K562 (cell line): ENCODE measurements around the gene ZCWPW1. TPM values are rescaled to one million over a fixed set of nuclear protein-coding genes. Genes with fewer than 3 reads are reported as not detected.

ENCODE experiments used
- ATAC-seq: fragments of 200-7000 bp; cut with Tn5 transposase; 3 replicates; pipeline ENCODE4 v1.9.1; 2020; ENCODE audit warnings: moderate library complexity
- BruUV-seq: library from RNA; stranded (reverse); fragments of 400-500 nt; replicated peaks from 2 replicates; lab custom pipeline; 2021; lab: Mats Ljungman, UMichigan
- CTCF ChIA-PET: fragments of 300-600 bp; formaldehyde crosslinking; extraction: SDS; loops from one replicate; lab custom pipeline; 2021; ENCODE audit warnings: low intra/inter-chr PET ratio; lab: Yijun Ruan, JAX
- POLR2A ChIA-PET: fragments of 300-600, 350-650 bp; sonication (Branson Sonifier 250); formaldehyde crosslinking; extraction: SDS; loops from one replicate; lab custom pipeline; 2021; ENCODE audit warnings: antibody characterized with exemption, inconsistent platforms; lab: Yijun Ruan, JAX
- DNase-seq, 4 experiments: peaks; one replicate each; pipeline versions ENCODE4 v3.0.0 to v3.0.0-alpha.2; 2011 to 2018; ENCODE audit warnings: low spot score in 3 of 4, mixed read lengths in 3 of 4; ENCODE audit errors: extremely low read depth in 1 of 4
- FAIRE-seq: peaks from 2 replicates; lab custom pipeline; 2011; peaks lifted over from hg19 to GRCh38; lab: Jason Lieb, UNC
- H2AFZ ChIP-seq: 2 replicates; pipeline ENCODE4 v1.6.0; 2011; ENCODE audit warnings: low read depth, low read length, control low read depth, inconsistent platforms
- H3K27ac ChIP-seq: fragments of 200-600 bp; 3 replicates; pipeline ENCODE4 v1.8.0; 2011; ENCODE audit warnings: low read depth, mild to moderate bottlenecking, control low read depth, inconsistent platforms, low read length, moderate library complexity, mixed read lengths; ENCODE audit errors: extremely low read depth
- H3K27me3 ChIP-seq, 2 experiments: fragments of 300-600 bp in 1 of 2; 2 replicates in 1 of 2; 3 replicates in 1 of 2; pipeline versions ENCODE4 v1.6.0 to v1.8.0; 2011; ENCODE audit warnings: inconsistent platforms in 2 of 2, low read length in 2 of 2, mild to moderate bottlenecking in 1 of 2, mixed read lengths in 1 of 2, moderate library complexity in 1 of 2; ENCODE audit not compliant: control insufficient read depth in 2 of 2, insufficient read depth in 2 of 2
- H3K36me3 ChIP-seq: fragments of 300-600 bp; 3 replicates; pipeline ENCODE4 v1.8.0; 2011; ENCODE audit warnings: mild to moderate bottlenecking, low read length, inconsistent platforms; ENCODE audit not compliant: control insufficient read depth, insufficient read depth
- H3K4me1 ChIP-seq, 2 experiments: fragments of 200-600 bp in 1 of 2; replicated peaks in 1 of 2; 2 replicates in 1 of 2; 3 replicates in 1 of 2; pipeline versions ENCODE4 v1.5.1 to v1.8.0; 2011; ENCODE audit warnings: inconsistent platforms in 2 of 2, low read length in 2 of 2, mild to moderate bottlenecking in 1 of 2, mixed read lengths in 1 of 2, moderate library complexity in 1 of 2; ENCODE audit not compliant: control insufficient read depth in 2 of 2, insufficient read depth in 2 of 2
- H3K4me2 ChIP-seq: 2 replicates; pipeline ENCODE4 v1.6.1; 2011; ENCODE audit warnings: low read length, control low read depth, inconsistent platforms, mixed read lengths; ENCODE audit not compliant: insufficient read depth
- H3K4me3 ChIP-seq: fragments of 200-600 bp; sonication (generic), shearing (Covaris generic); 2 replicates; pipeline ENCODE4 v1.5.1; 2016; ENCODE audit warnings: control low read depth, inconsistent platforms
- H3K79me2 ChIP-seq: fragments of 200-600 bp; 3 replicates; pipeline ENCODE4 v1.8.0; 2011; ENCODE audit warnings: low read length, inconsistent platforms; ENCODE audit not compliant: control insufficient read depth, insufficient read depth
- H3K9ac ChIP-seq, 2 experiments: 2 replicates each; pipeline versions ENCODE4 v1.6.0 to v1.6.1; 2011; ENCODE audit warnings: low read depth in 2 of 2, low read length in 2 of 2, control low read depth in 1 of 2, inconsistent platforms in 1 of 2, mild to moderate bottlenecking in 1 of 2, mixed read lengths in 1 of 2; ENCODE audit not compliant: insufficient read depth in 1 of 2
- H3K9me1 ChIP-seq: one replicate; pipeline ENCODE4 v1.6.0; 2011; ENCODE audit warnings: inconsistent platforms, mild to moderate bottlenecking, low read length, moderate library complexity; ENCODE audit not compliant: control insufficient read depth, insufficient read depth
- H3K9me3 ChIP-seq: replicated peaks from 2 replicates; pipeline ENCODE4 v1.5.1; 2011; ENCODE audit warnings: low read depth, low read length, inconsistent platforms; ENCODE audit not compliant: control insufficient read depth, insufficient read depth
- H4K20me1 ChIP-seq: replicated peaks from 2 replicates; pipeline ENCODE4 v1.6.1; 2011; ENCODE audit warnings: low read length, inconsistent platforms, mixed read lengths; ENCODE audit not compliant: control insufficient read depth, insufficient read depth
- ATF7 ChIP-seq: fragments of 450-650 bp; IDR thresholded peaks from 2 replicates; pipeline ENCODE4 v1.7.1; 2014; ENCODE audit warnings: mild to moderate bottlenecking, moderate library complexity
- ETV5 ChIP-seq: sonication (generic); formaldehyde crosslinking; IDR thresholded peaks from 2 replicates; pipeline ENCODE4 v1.4.0; 2020; ENCODE audit warnings: low read depth, mild to moderate bottlenecking, missing genetic modification reagents
- HNRNPK ChIP-seq: fragments of 200-400 bp; formaldehyde crosslinking; IDR thresholded peaks from one replicate; pipeline ENCODE4 v1.6.1; 2018; ENCODE audit warnings: mild to moderate bottlenecking, low read depth, low read length; ENCODE audit not compliant: poor library complexity, severe bottlenecking
- KDM2B ChIP-seq: fragments of 250-450 bp; sonication (Bioruptor Pico); IDR thresholded peaks from 2 replicates; pipeline ENCODE4 v1.8.0; 2021; ENCODE audit warnings: mild to moderate bottlenecking, moderate library complexity
- MYC ChIP-seq, 2 experiments: fragments of 250-450 bp in 1 of 2; sonication (Bioruptor Pico) in 1 of 2; IDR thresholded peaks; 2 replicates each; pipeline versions ENCODE4 v1.5.1 to v1.6.1; 2012 to 2021; ENCODE audit warnings: low read depth in 2 of 2, borderline replicate concordance in 1 of 2, improper control_type of control experiment in 1 of 2, low read length in 1 of 2, mild to moderate bottlenecking in 1 of 2, moderate library complexity in 1 of 2
- NR3C1 ChIP-seq: sonication (generic); formaldehyde crosslinking; IDR thresholded peaks from 2 replicates; pipeline ENCODE4 v1.8.1; 2022; ENCODE audit warnings: missing genetic modification reagents
- POLR2A ChIP-seq: fragments of 450-650 bp; conservative IDR thresholded peaks from 2 replicates; pipeline ENCODE4 v1.6.1; 2016
- POLR2AphosphoS2 ChIP-seq: IDR thresholded peaks from 2 replicates; pipeline ENCODE4 v1.6.1; 2012; ENCODE audit warnings: low read length, improper control_type of control experiment
- RAD51 ChIP-seq: fragments of 450-650 bp; IDR thresholded peaks from 2 replicates; pipeline ENCODE4 v1.7.1; 2016; ENCODE audit warnings: low read depth, mild to moderate bottlenecking, borderline replicate concordance
- SPI1 ChIP-seq: IDR thresholded peaks from 2 replicates; pipeline ENCODE4 v1.6.1; 2011; ENCODE audit warnings: low read depth, low read length, control low read depth, borderline replicate concordance
- TCF3 ChIP-seq: sonication (generic); formaldehyde crosslinking; IDR thresholded peaks from 2 replicates; pipeline ENCODE4 v1.4.0; 2020; ENCODE audit warnings: mild to moderate bottlenecking, missing genetic modification reagents
- ZFX ChIP-seq: sonication (generic); formaldehyde crosslinking; IDR thresholded peaks from 2 replicates; pipeline ENCODE4 v1.8.0; 2022; ENCODE audit warnings: mild to moderate bottlenecking, missing genetic modification reagents, moderate library complexity
- ZNF3 ChIP-seq: fragments of 250-450 bp; sonication (Bioruptor Pico); IDR thresholded peaks from 2 replicates; pipeline ENCODE4 v1.5.0; 2021; ENCODE audit warnings: mild to moderate bottlenecking, moderate library complexity
- ZNF785 ChIP-seq: fragments of 250-450 bp; sonication (Bioruptor Pico); IDR thresholded peaks from 2 replicates; pipeline ENCODE4 v1.4.0; 2020; ENCODE audit warnings: mild to moderate bottlenecking
- WGBS: fragments of 100-300 bp; shearing (Covaris generic); methylation state at CpG from one replicate; pipeline ENCODE4 v1.1.6; 2016; ENCODE audit warnings: low coverage, mixed read lengths; ENCODE audit not compliant: insufficient coverage; ENCODE audit errors: missing lambda C conversion rate; 5-methylcytosine and 5-hydroxymethylcytosine counted together
- in situ Hi-C: fragments of 300-500 bp; cut with MboI; formaldehyde crosslinking; loops from 4 replicates; pipeline ENCODE4 v1.15.0; 2018; ENCODE audit warnings: inconsistent platforms, mixed read lengths
- intact Hi-C: fragments of 100-400 bp; cut with micrococcal nuclease; formaldehyde crosslinking; loops from 2 replicates; pipeline ENCODE4 v1.14.2; 2022
- polyA plus RNA-seq, 8 experiments: library from polyadenylated mRNA; depleted of rRNA in 4 of 8; stranded (reverse) in 5 of 8; unstranded in 3 of 8; fragments of >200 nt; fragmentation: Nextera tagmentation in 2 of 8; fragmentation: Illumina TruSeq in 1 of 8; extraction: Ambion mirVana in 2 of 8; extraction: Trizol in 1 of 8; gene quantifications; 2 replicates each; pipeline versions ENCODE4 v1.2.1 to v1.2.3, GENCODE V29; 2011 to 2014; ENCODE audit warnings: inconsistent platforms in 1 of 8, missing spikeins in 1 of 8
- total RNA-seq, 7 experiments: library from RNA; depleted of rRNA in 6 of 7; stranded (reverse); fragments of >200 nt in 6 of 7; fragmentation: Illumina TruSeq in 2 of 7; extraction: Trizol in 2 of 7; gene quantifications; 2 replicates each; pipeline versions ENCODE4 v1.2.1 to v1.2.3, GENCODE V29; 2011 to 2021; ENCODE audit warnings: low replicate concordance in 1 of 7
- TF ChIP-seq, protein P1 (sequence below): sonication (generic); formaldehyde crosslinking; IDR thresholded peaks from 2 replicates; pipeline ENCODE4 v1.9.0; 2022; ENCODE audit warnings: mild to moderate bottlenecking, missing genetic modification reagents
- TF ChIP-seq, protein P2 (sequence below), 2 experiments: fragments of 200-800 bp in 1 of 2; sonication (Bioruptor generic) in 1 of 2; sonication (generic) in 1 of 2; formaldehyde crosslinking in 1 of 2; IDR thresholded peaks in 1 of 2; conservative IDR thresholded peaks in 1 of 2; 2 replicates each; pipeline versions ENCODE4 v1.5.0 to v1.6.1; 2016 to 2020; ENCODE audit warnings: missing compliant biosample characterization in 1 of 2, missing genetic modification characterization in 1 of 2, missing genetic modification reagents in 1 of 2
- TF ChIP-seq, protein P3 (sequence below): IDR thresholded peaks from 3 replicates; pipeline ENCODE4 v1.6.1; 2011; ENCODE audit warnings: borderline replicate concordance, mild to moderate bottlenecking, moderate library complexity; ENCODE audit not compliant: insufficient read length; ENCODE audit errors: extremely low read depth

The ZCWPW1 gene
- total and polyA plus RNA-seq, 9 of the 15 experiments (the other 6 are each of a cell fraction or from before 2014, with no cell fraction given): 0.18 to 1.7 (median 1.2) TPM

DNA sequence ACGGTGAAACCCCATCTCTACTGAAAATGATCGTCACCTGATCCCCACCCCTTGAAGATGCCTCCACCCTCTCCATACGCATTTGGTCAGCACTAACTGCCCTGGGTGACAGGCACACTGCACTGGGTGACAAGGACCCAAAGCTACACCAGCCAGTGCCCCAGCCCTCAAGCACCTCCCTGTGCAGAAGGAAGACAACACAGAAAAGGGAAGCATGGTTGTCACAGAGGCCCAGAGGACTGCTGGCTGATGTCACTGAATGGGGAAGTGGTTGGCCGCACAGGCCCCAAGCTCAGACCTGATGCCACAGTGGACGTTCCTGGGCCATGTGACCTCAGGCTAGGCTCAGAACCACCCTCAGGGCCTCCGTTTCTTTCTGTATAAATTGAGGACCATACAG lies 59.4 kb downstream of the ZCWPW1 start:
- BruUV-seq: TSS peak; percentile 27
- peaks cover 6 to 34% of the 10 kb centered on the region in 2 experiments; a peak in 4 of 5 replicates for H3K4me1 ChIP-seq
- DNase-seq: peak in 1 of 4 experiments; percentile 46
- intact Hi-C loops: no loop called here
- no peak overlapping the region for H3K27ac ChIP-seq
- H2AFZ ChIP-seq: no peak overlapping the region
- no peaks in the 10 kb centered on the region for H4K20me1 ChIP-seq
- in situ Hi-C loops: no loop called here
- no peaks in the 10 kb centered on the region for H3K27me3 ChIP-seq
- FAIRE-seq: peak; percentile 23
- no peaks in the 10 kb centered on the region for H3K79me2 ChIP-seq
- CTCF ChIA-PET: no interaction called here
- ATAC-seq: peak; percentile 20
- H3K4me3 ChIP-seq: no peak overlapping the region
- H3K36me3 ChIP-seq: peaks cover 18% of the 10 kb centered on the region
- H3K9me1 ChIP-seq: peaks cover 4% of the 10 kb centered on the region
- 40% methylated on average over 6 of the region's 6 CpGs for WGBS
- H3K4me2 ChIP-seq: no peak overlapping the region
- H3K9me3 ChIP-seq: no peaks in the 10 kb centered on the region
- H3K9ac ChIP-seq: peak overlapping the region in 1 of 2 experiments; percentile 47; a peak in 2 of 4 replicates
- POLR2A ChIA-PET: interaction anchor here (0.6 to 1.8 kb wide), 2 partner anchors 9 to 10 kb away, joined by 3 to 7 read pairs; no protein-coding TSS in a partner anchor
- TF ChIP-seq KDM2B (CRISPR knock-in tag): no peak
- TF ChIP-seq, protein P1, sequence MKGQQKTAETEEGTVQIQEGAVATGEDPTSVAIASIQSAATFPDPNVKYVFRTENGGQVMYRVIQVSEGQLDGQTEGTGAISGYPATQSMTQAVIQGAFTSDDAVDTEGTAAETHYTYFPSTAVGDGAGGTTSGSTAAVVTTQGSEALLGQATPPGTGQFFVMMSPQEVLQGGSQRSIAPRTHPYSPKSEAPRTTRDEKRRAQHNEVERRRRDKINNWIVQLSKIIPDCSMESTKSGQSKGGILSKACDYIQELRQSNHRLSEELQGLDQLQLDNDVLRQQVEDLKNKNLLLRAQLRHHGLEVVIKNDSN: peak; percentile 90
- peak; percentile 30; the same call in 1 of the 2 replicates for TF ChIP-seq ZFX (CRISPR knock-in tag)
- no peak for TF ChIP-seq TCF3 (CRISPR knock-in tag)
- TF ChIP-seq SPI1: peak; percentile 98
- TF ChIP-seq, protein P2, sequence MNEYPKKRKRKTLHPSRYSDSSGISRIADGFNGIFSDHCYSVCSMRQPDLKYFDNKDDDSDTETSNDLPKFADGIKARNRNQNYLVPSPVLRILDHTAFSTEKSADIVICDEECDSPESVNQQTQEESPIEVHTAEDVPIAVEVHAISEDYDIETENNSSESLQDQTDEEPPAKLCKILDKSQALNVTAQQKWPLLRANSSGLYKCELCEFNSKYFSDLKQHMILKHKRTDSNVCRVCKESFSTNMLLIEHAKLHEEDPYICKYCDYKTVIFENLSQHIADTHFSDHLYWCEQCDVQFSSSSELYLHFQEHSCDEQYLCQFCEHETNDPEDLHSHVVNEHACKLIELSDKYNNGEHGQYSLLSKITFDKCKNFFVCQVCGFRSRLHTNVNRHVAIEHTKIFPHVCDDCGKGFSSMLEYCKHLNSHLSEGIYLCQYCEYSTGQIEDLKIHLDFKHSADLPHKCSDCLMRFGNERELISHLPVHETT (CRISPR knock-in tag; conservative IDR thresholded peaks at IDR 0.05 in 1 of 2, IDR thresholded peaks at IDR 0.05 in 1 of 2): peak in 1 of 2 experiments; percentile 43; a peak in 1 of 4 replicates
- no peak for TF ChIP-seq ETV5
- TF ChIP-seq HNRNPK: no peak
- TF ChIP-seq RAD51: peak; percentile 48; the same call in 1 of the 2 replicates
- 0 out of 2 replicates have a peak, but pooled peaks have one; percentile 18 for TF ChIP-seq MYC (IDR thresholded peaks at IDR 0.05; ENCODE audit: low read depth, low read length)
- no peak for TF ChIP-seq MYC (CRISPR knock-in tag; IDR thresholded peaks at IDR 0.05; ENCODE audit: borderline replicate concordance, low read depth)
- TF ChIP-seq, protein P3, sequence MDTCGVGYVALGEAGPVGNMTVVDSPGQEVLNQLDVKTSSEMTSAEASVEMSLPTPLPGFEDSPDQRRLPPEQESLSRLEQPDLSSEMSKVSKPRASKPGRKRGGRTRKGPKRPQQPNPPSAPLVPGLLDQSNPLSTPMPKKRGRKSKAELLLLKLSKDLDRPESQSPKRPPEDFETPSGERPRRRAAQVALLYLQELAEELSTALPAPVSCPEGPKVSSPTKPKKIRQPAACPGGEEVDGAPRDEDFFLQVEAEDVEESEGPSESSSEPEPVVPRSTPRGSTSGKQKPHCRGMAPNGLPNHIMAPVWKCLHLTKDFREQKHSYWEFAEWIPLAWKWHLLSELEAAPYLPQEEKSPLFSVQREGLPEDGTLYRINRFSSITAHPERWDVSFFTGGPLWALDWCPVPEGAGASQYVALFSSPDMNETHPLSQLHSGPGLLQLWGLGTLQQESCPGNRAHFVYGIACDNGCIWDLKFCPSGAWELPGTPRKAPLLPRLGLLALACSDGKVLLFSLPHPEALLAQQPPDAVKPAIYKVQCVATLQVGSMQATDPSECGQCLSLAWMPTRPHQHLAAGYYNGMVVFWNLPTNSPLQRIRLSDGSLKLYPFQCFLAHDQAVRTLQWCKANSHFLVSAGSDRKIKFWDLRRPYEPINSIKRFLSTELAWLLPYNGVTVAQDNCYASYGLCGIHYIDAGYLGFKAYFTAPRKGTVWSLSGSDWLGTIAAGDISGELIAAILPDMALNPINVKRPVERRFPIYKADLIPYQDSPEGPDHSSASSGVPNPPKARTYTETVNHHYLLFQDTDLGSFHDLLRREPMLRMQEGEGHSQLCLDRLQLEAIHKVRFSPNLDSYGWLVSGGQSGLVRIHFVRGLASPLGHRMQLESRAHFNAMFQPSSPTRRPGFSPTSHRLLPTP: no peak
- no peak for TF ChIP-seq ZNF3 (CRISPR knock-in tag)
- TF ChIP-seq POLR2A: peak; percentile 58
- TF ChIP-seq NR3C1: no peak
- TF ChIP-seq POLR2AphosphoS2: peak; percentile 94; the same call in 1 of the 2 replicates
- TF ChIP-seq ATF7: peak; percentile 74
- TF ChIP-seq ZNF785 (CRISPR knock-in tag): no peak
